Measurements from ENCODE around the gene MAPK8. TPM values are rescaled to one million over a fixed set of nuclear protein-coding genes. Genes with fewer than 3 reads are reported as not detected.

Gene MAPK8
- total and polyA plus RNA-seq, 7 donors: 17.4 to 74.5 (median 46.7) TPM

DNA sequence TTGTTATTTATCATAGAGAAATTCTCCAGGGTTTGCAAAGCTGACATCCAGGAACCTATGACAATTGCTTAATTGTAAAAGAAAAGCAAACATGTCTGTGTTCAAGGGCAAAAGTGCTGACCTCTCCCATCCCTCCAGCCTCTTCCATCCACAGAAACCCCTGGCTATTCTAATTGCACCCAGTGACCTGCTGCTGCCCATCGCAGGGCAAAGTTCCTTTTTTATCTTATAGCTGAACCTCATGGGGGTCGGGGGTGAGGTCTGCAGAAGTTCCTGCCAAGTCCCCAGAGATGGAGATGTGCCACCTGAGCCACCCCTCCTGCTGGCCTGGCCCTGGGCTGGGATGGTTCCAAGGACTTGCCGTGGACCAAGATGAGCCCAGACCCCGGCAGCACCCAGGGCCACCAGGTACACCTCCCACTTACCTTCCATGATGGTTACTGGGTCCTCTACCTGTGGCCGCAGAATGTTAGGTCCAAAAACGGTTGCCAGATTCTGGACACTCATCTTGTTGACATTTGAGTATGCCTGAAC, 146.5 kb downstream of the MAPK8 start:
- intact Hi-C loops (cut with DNase I): no loop called here
- TF ChIP-seq POLR2AphosphoS5 (IDR thresholded peaks at IDR 0.05) (no peak), POLR2A (IDR thresholded peaks at IDR 0.05) (no peak), EP300 (IDR thresholded peaks at IDR 0.05) (no peak)
- TF ChIP-seq, protein P1, sequence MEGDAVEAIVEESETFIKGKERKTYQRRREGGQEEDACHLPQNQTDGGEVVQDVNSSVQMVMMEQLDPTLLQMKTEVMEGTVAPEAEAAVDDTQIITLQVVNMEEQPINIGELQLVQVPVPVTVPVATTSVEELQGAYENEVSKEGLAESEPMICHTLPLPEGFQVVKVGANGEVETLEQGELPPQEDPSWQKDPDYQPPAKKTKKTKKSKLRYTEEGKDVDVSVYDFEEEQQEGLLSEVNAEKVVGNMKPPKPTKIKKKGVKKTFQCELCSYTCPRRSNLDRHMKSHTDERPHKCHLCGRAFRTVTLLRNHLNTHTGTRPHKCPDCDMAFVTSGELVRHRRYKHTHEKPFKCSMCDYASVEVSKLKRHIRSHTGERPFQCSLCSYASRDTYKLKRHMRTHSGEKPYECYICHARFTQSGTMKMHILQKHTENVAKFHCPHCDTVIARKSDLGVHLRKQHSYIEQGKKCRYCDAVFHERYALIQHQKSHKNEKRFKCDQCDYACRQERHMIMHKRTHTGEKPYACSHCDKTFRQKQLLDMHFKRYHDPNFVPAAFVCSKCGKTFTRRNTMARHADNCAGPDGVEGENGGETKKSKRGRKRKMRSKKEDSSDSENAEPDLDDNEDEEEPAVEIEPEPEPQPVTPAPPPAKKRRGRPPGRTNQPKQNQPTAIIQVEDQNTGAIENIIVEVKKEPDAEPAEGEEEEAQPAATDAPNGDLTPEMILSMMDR (IDR thresholded peaks at IDR 0.05): no peak
- no peak overlapping the region for H3K27ac ChIP-seq
- peak; percentile 59 for DNase-seq
- peaks cover 0 to 14% (median 10%) of the 10 kb centered on the region in 4 donors for H3K4me1 ChIP-seq
- no peaks in the 10 kb centered on the region for H3K36me3 ChIP-seq
- no peaks in the 10 kb centered on the region for H3K27me3 ChIP-seq
- H3K9me3 ChIP-seq: no peaks in the 10 kb centered on the region
- 67 to 82% methylated on average over 6 of the region's 6 CpGs for WGBS, 2 donors
- H3K4me3 ChIP-seq: no peak overlapping the region

DNA sequence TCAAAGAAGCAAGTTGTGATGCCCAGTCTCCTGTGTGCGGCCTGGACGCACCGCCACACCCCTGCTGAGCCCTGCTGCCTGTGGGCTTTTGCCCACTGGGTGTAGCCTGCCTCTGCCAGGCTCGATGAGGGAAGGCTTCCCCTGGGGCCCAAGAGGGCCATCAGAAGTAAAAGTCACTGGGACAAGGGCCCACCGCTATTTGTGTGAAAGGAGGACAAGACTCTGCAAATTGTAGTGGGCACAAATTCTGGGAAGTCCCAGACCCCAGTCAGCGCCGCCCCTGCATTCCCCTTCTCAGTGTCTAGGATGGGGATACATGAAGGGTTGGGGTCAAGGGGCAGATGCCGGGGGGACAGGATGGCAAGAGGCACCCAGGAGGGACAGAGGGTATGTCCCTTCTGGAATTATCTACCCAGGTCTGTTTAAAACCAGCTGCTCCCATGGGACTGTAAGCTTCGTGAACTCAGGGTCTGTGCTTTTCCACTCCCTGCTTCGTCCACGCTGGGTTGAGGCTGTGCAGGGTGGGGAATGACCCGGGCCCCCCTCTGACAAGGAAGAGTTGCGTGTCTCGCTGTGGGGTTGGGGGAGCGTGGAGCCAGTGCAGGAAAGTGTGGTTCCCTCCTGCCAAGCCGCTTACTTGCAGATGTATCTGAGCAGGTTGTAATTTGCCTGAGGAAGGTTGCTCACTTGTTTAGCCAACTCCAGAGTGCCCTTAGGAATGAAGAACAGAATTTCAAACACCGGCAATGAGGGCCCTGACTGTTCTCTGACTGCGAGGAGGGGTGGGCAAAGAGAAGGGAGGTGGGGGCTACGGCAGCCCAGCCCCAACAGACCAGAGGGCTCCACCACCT, 147.2 kb downstream of the MAPK8 start:
- H3K9me3 ChIP-seq: no peaks in the 10 kb centered on the region
- no peaks in the 10 kb centered on the region for H3K36me3 ChIP-seq
- peaks cover 0 to 14% (median 10%) of the 10 kb centered on the region in 4 donors for H3K4me1 ChIP-seq
- no peak overlapping the region for H3K4me3 ChIP-seq
- no peaks in the 10 kb centered on the region for H3K27me3 ChIP-seq
- intact Hi-C loops (cut with DNase I): no loop called here
- no peak overlapping the region for H3K27ac ChIP-seq
- 82 to 83% methylated on average over 19 of the region's 19 CpGs for WGBS, 2 donors
- no peak for DNase-seq
- TF ChIP-seq, protein P1 (IDR thresholded peaks at IDR 0.05): no peak
- TF ChIP-seq POLR2A (IDR thresholded peaks at IDR 0.05) (no peak), EP300 (IDR thresholded peaks at IDR 0.05) (no peak), POLR2AphosphoS5 (IDR thresholded peaks at IDR 0.05) (no peak)

DNA sequence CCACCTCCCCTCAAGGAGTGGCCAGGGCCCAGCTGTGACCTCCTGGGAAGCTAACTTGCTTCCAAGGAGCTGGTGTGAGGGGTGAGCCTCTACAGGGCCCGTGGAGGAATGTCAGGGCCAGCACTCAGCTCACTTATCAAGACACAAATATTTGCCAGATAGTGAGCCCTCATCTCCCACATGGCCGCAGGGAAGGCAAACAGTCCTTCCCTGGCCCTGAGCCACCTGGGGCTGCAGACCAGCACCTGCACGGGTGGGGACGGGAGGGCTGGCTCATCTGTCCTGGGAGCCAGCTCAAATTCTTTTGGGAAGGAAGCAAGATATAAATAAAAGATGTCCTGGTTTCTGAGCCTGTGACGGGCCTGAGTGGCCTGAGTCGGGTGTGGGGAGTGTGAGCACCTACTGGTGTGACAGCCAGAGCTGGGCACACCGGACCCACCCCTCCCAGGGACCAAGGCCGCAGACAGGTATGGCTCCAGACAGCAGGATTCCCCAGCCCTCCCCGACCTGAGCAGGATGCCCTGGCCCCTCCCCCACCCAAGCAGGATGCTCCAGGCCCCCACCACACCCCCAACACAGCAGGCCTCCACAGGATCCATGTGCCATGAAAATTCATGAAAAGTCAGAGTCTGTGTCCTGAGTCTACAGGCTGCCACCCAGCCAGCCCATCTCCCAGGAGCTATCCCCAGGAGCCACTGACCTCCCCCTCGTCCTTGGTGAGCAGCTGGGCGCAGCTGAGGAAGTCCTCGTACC, 148.0 kb downstream of the MAPK8 start:
- Histone ChIP-seq H3K4me1 (peaks cover 0 to 14% (median 10%) of the 10 kb centered on the region in 4 donors), H3K9me3 (no peaks in the 10 kb centered on the region), H3K4me3 (no peak overlapping the region), H3K27ac (no peak overlapping the region), H3K27me3 (no peaks in the 10 kb centered on the region), H3K36me3 (no peaks in the 10 kb centered on the region)
- DNase-seq: peak; percentile 55
- WGBS, 2 donors: 55 to 72% methylated on average over 12 of the region's 12 CpGs
- intact Hi-C loops (cut with DNase I): no loop called here
- TF ChIP-seq POLR2A (IDR thresholded peaks at IDR 0.05): no peak
- TF ChIP-seq, protein P1 (IDR thresholded peaks at IDR 0.05): no peak
- TF ChIP-seq POLR2AphosphoS5 (IDR thresholded peaks at IDR 0.05): no peak
- TF ChIP-seq EP300 (IDR thresholded peaks at IDR 0.05): no peak

DNA sequence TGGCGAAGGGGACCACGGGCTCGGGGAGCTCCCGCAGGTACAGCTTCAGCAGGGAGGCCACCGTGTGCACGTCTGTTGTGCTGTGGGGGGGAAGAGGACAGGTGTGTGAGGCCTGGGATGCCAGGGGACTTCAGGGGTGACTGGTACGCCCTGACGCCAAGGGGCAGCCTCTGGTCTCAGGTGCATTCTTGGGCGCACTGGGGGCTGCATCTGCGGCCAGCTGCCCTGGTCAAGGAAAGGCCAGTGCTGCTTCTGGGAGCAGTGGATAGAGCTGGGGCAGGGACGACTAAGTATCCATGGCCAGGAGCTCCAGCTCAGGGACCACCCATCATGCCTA, 148.5 kb downstream of the MAPK8 start:
- H3K36me3 ChIP-seq: no peaks in the 10 kb centered on the region
- H3K27me3 ChIP-seq: no peaks in the 10 kb centered on the region
- WGBS, 2 donors: 93% methylated on average over 11 of the region's 11 CpGs
- H3K27ac ChIP-seq: no peak overlapping the region
- H3K4me1 ChIP-seq: peaks cover 0 to 14% (median 10%) of the 10 kb centered on the region in 4 donors
- DNase-seq: no peak
- intact Hi-C loops (cut with DNase I): no loop called here
- H3K9me3 ChIP-seq: no peaks in the 10 kb centered on the region
- no peak for TF ChIP-seq POLR2A (IDR thresholded peaks at IDR 0.05)
- TF ChIP-seq POLR2AphosphoS5 (IDR thresholded peaks at IDR 0.05): no peak
- TF ChIP-seq EP300 (IDR thresholded peaks at IDR 0.05): no peak
- TF ChIP-seq, protein P1 (IDR thresholded peaks at IDR 0.05): no peak
- H3K4me3 ChIP-seq: no peak overlapping the region
